GM18505 (cell line): ENCODE results near the gene COL18A1.

Experiments
- ATAC-seq: cut with Tn5 transposase; IDR thresholded peaks from one replicate; pipeline ENCODE4 v1.9.1; 2021; ENCODE audit not compliant: unreplicated experiment
- POLR2A ChIP-seq: IDR thresholded peaks from 4 replicates; pipeline ENCODE4 v1.6.1; 2011; ENCODE audit warnings: borderline replicate concordance; ENCODE audit not compliant: insufficient read depth, insufficient read length; ENCODE audit errors: extremely low read depth

COL18A1 gene

GRCh38 chr21:45450423-45451090 lies 45.6 kb downstream of the COL18A1 start:
- no peak for TF ChIP-seq POLR2A
- ATAC-seq, result no peak

GRCh38 chr21:45451091-45451740 lies 46.3 kb downstream of the COL18A1 start:
- ATAC-seq, result no peak
- TF ChIP-seq POLR2A, result no peak

GRCh38 chr21:45451771-45452182 lies 46.8 kb downstream of the COL18A1 start:
- no peak for TF ChIP-seq POLR2A
- no peak for ATAC-seq

DNA sequence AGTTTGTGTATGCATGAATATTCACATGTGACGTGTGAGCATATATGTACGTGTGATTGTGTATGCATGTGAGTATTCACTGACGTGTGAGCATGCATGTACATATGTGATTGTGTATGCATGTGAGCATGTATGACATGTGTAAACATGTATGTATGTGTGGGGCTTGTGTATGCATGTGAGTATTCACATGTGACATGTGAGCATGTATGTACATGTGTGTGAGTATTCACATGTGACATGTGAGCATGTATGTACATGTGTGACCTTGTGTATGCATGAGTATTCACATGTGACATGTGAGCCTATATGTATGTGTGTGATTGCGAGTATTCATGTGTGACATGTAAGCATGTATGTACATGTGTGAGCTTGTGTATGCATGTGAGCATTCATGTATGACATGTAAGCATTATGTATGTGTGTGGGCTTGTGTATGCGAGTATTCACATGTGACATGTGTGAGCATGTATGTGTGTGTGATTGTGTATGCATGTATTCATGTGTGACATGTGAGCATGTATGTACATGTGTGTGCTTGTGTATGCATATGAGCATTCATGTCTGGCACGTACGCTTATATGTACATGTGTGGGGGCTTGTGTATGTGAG lies 47.8 kb downstream of the COL18A1 start:
- TF ChIP-seq POLR2A, result no peak
- ATAC-seq, result no peak

DNA sequence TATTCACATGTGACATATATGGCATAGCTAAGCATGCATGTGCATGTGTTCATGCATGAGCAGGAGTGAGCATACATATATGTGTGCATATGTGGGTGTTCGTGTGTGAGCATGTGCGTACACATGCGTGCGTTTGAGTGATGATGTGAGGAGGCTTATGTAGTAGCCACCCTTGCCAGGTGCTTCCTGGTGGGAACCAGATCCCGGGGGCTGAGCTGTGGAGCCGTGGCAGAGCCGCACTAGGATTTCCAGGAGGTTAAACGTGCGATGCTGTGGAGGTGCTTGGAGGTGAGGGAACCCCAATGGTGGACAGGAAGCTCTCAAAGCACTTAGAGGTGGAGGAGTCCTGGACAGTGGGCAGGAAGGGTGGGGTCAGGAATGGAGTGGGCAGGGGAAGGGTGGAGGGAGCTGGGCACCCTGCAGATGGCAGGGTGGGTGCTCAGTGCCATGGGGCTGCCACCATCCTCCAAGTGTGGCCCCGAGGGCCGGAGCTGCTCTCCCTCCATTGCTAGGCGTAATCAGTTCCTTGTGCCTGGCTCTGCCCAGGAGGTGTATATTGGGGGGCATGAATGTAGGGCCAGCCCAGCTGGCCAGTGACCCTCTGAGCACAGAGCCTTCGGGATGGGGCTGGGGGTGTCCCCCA lies 48.5 kb downstream of the COL18A1 start:
- ATAC-seq, result no peak
- TF ChIP-seq POLR2A, result no peak

DNA sequence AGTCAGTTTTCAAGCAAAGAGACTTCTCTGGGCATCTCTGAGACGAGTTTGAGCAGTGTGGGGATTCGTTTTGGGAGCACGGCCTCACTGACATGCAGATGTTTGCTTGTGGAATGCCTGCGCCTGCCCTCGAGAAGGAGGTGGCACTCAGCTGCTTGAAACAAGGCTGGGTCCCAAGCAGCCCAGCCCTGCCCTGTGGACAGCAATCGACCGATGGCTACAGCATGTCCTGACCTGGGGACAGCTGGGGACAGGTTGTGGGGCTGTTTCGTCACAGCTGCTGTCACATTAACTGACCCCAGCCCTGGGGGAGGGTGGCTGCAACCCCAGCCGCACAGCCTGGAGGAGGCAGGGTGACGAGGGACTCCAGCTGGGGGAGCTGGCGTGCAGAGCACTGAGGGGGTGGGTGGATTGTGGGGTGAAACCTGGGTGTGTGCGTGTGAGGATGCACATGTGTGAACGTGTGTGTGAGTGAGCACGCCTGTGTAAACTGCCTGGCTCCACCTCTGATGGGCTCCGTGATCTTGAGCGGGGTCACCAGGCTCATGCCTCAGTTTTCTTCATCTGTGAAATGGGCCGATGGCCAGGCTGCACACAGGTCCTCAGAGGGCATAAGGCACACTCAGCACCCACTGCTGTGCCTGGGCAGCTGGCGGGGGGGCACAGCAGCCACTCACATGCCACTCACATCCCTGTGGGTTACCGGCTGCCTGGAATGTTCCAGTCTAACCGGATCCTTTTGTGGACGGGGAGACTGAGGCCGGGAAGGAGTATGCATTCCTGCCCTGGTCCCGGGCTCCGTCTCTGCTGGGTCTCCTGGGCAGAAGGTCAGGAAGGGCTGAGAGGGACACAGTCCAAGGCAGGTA lies 49.3 kb downstream of the COL18A1 start:
- ATAC-seq, result no peak
- TF ChIP-seq POLR2A, result no peak

DNA sequence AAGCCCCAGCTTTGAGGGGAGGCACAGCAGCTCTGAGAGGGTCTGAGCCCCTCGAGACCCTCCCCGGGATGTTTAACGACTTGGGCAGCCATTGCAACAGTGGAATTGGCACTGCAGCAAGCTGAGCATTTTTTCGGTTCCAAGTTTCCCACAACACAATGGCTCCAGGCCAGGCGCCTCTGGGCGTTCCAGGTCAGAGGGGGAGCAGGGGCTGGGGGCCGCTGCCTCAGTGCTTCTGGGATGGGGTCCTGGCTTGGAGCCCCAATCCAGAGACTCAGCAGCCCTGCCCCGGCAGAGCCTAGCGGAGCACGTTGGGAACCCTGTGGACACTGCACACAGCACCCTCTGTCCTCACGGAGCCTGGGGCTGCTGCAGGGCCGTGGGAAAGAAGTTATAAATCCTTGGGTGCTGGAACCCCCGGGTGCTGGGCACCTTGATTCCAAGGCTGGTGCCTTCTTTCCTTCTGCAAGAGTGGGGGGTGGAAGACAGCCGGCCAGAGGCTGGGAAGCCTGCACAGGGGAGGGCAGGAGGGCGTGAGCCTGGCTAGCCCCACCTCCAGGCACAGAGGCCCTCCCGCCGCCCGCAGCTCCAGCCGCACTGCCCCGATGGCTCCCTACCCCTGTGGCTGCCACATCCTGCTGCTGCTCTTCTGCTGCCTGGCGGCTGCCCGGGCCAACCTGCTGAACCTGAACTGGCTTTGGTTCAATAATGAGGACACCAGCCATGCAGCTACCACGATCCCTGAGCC lies 50.1 kb downstream of the COL18A1 start:
- no peak for ATAC-seq
- TF ChIP-seq POLR2A, result no peak

GRCh38 chr21:45455674-45456583 lies 51.0 kb downstream of the COL18A1 start:
- no peak for TF ChIP-seq POLR2A
- ATAC-seq, result no peak

DNA sequence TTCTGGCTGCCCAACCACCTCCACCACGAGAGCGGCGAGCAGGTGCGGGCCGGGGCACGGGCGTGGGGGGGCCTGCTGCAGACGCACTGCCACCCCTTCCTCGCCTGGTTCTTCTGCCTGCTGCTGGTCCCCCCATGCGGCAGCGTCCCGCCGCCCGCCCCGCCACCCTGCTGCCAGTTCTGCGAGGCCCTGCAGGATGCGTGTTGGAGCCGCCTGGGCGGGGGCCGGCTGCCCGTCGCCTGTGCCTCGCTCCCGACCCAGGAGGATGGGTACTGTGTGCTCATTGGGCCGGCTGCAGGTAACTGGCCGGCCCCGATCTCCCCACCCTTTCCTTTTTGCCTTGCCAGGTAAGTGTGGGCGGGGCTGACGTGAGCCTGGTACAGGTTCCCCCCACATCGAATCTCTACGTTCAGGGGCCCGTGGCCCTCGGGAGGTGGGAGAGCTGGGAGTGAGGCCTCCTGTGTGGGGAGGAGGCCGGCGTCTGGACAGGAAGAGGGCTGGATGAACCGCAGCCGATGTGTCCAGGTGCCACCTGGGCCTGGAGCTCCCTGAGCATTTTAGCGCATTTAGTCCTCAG lies 51.7 kb downstream of the COL18A1 start:
- no peak for ATAC-seq
- TF ChIP-seq POLR2A, result no peak

DNA sequence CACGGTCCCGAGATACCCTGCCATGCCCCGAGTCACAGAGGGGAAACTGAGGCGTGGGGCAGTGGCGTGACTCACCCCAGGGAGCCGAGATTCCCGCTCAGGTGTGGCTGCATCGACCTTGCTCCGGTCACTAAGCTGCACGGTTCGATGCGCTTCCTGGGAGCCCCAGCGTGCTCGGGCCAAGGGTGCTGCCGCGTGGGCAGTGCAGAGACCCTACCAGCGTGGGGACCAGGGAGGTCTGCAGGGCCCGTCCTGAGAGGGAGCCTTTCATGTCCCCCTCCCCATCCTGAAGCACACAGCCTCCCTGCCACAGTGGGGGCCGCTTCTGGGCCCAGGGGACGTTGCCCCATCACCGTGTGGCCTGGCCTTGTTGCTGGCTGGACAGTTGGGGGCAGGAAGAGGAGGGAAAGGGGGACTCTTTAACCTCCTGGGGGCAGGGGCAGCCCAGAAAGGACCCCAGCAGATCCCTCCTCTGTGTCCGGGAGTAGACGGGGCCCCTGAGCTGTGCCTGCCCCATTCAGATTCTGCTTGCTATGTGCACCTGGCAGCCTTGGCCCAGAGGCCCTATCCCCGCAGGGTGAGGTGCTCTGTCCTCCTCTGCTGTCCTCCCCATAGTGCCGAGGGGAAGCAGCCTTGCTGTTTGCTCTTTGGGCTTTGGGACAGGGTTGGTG lies 52.3 kb downstream of the COL18A1 start:
- TF ChIP-seq POLR2A, result no peak
- no peak for ATAC-seq

DNA sequence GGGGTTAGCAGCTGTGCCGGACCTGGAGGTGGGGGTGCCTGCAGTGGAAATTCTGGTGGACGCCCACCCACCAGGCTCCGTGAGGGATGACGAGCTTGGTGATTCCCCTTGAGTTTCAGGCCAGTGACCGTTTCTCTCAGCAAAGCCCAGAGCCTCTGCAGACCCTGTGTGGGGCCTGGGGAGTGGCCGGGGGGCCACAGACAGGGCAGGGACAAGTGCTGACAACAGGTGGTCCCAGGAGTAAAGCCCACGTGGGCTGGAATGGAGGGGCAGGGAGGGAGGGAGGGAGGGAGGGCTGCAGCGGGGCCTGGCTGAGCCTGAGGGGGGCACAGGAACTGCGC lies 52.8 kb downstream of the COL18A1 start:
- TF ChIP-seq POLR2A, result no peak
- ATAC-seq, result no peak
